Karpas-422 (cell line): Measurements from ENCODE around the gene KRT82. TPM values are rescaled to one million over a fixed set of nuclear protein-coding genes. Genes with fewer than 3 reads are reported as not detected.

ENCODE experiments used
- DNase-seq: peaks from one replicate; pipeline ENCODE4 v3.0.0-alpha.2; 2015
- H2AFZ ChIP-seq: fragments of 200-600 bp; sonication (generic); 2 replicates; pipeline ENCODE4 v1.6.1; 2014; ENCODE audit warnings: antibody characterized with exemption, low read length, mixed read lengths
- H3K27ac ChIP-seq: fragments of 200-600 bp; sonication (generic); 2 replicates; pipeline ENCODE4 v1.5.1; 2014; ENCODE audit warnings: mild to moderate bottlenecking, low read length, moderate library complexity
- H3K27me3 ChIP-seq: fragments of 200-600 bp; sonication (generic); 2 replicates; pipeline ENCODE4 v1.6.1; 2014; ENCODE audit warnings: low read length, mixed read lengths
- H3K36me3 ChIP-seq: fragments of 200-600 bp; sonication (generic); 2 replicates; pipeline ENCODE4 v1.6.1; 2014; ENCODE audit warnings: low read length, mixed read lengths; ENCODE audit not compliant: insufficient read depth
- H3K4me1 ChIP-seq: fragments of 200-600 bp; sonication (generic); 2 replicates; pipeline ENCODE4 v1.6.1; 2014; ENCODE audit warnings: mild to moderate bottlenecking, low read length, mixed read lengths
- H3K4me2 ChIP-seq: fragments of 200-600 bp; sonication (generic); 2 replicates; pipeline ENCODE4 v1.6.1; 2014; ENCODE audit warnings: low read length, low read depth, mild to moderate bottlenecking; ENCODE audit not compliant: poor library complexity, severe bottlenecking
- H3K4me3 ChIP-seq: fragments of 200-600 bp; sonication (generic); 2 replicates; pipeline ENCODE4 v1.5.1; 2014; ENCODE audit warnings: mild to moderate bottlenecking, antibody characterized with exemption, low read length, mixed read lengths
- H3K79me2 ChIP-seq: fragments of 200-600 bp; sonication (generic); 2 replicates; pipeline ENCODE4 v1.6.1; 2014; ENCODE audit warnings: mild to moderate bottlenecking, low read length, mixed read lengths
- H3K9ac ChIP-seq: fragments of 200-600 bp; sonication (generic); 2 replicates; pipeline ENCODE4 v1.6.0; 2014; ENCODE audit warnings: low read length
- H3K9me2 ChIP-seq: fragments of 200-600 bp; sonication (generic), shearing (Covaris generic); replicated peaks from 2 replicates; pipeline ENCODE4 v1.6.0; 2014; ENCODE audit warnings: mild to moderate bottlenecking, low read length, moderate library complexity; ENCODE audit not compliant: insufficient read depth
- H3K9me3 ChIP-seq: fragments of 300-700, 200-600 bp; sonication (generic); 2 replicates; pipeline ENCODE4 v1.6.1; 2014; ENCODE audit warnings: low read length, mixed read lengths
- H4K20me1 ChIP-seq: fragments of 200-600 bp; sonication (generic); 2 replicates; pipeline ENCODE4 v1.6.1; 2014; ENCODE audit warnings: mild to moderate bottlenecking, antibody characterized with exemption, low read length, low read depth; ENCODE audit not compliant: insufficient read depth
- total RNA-seq: library from RNA; depleted of rRNA; stranded (reverse); fragments of >200 nt; shearing (Covaris generic); gene quantifications from 2 replicates; pipeline ENCODE4 v1.2.3, GENCODE V29; 2014; ENCODE audit warnings: low replicate concordance

Gene KRT82
- total RNA-seq, 1 experiment from 2014 or later, result not detected

- Histone ChIP-seq H3K9ac (no peak overlapping the region), H3K79me2 (no peaks in the 10 kb centered on the region), H3K4me3 (no peak overlapping the region), H3K36me3 (no peaks in the 10 kb centered on the region), H3K9me2 (no peaks in the 10 kb centered on the region), H3K27ac (no peak overlapping the region), H2AFZ (no peak overlapping the region), H3K9me3 (no peaks in the 10 kb centered on the region), H3K4me2 (no peak overlapping the region), H4K20me1 (no peaks in the 10 kb centered on the region), H3K4me1 (no peaks in the 10 kb centered on the region), H3K27me3 (no peaks in the 10 kb centered on the region)
- no peak for DNase-seq
Measured at GRCh38 chr12:52433501-52434080, 27.5 kb upstream of the KRT82 start.

GRCh38 chr12:52432559-52433207 is 26.5 kb upstream of the KRT82 start:
- DNase-seq, result no peak
- Histone ChIP-seq H3K9me3 (no peaks in the 10 kb centered on the region), H3K9me2 (no peaks in the 10 kb centered on the region), H3K79me2 (no peaks in the 10 kb centered on the region), H3K36me3 (no peaks in the 10 kb centered on the region), H3K9ac (no peak overlapping the region), H4K20me1 (no peaks in the 10 kb centered on the region), H3K4me3 (no peak overlapping the region), H3K27ac (no peak overlapping the region), H3K4me2 (no peak overlapping the region), H3K27me3 (no peaks in the 10 kb centered on the region), H2AFZ (no peak overlapping the region), H3K4me1 (no peaks in the 10 kb centered on the region)

GRCh38 chr12:52428121-52428520 is 22.0 kb upstream of the KRT82 start:
- Histone ChIP-seq H3K9me2 (no peaks in the 10 kb centered on the region), H3K27me3 (no peaks in the 10 kb centered on the region), H2AFZ (no peak overlapping the region), H3K36me3 (no peaks in the 10 kb centered on the region), H3K79me2 (no peaks in the 10 kb centered on the region), H3K4me3 (no peak overlapping the region), H3K4me2 (no peak overlapping the region), H3K9me3 (no peaks in the 10 kb centered on the region), H3K27ac (no peak overlapping the region), H4K20me1 (no peaks in the 10 kb centered on the region), H3K9ac (no peak overlapping the region), H3K4me1 (no peaks in the 10 kb centered on the region)
- DNase-seq, result no peak

- Histone ChIP-seq H3K4me1 (no peaks in the 10 kb centered on the region), H3K4me2 (no peak overlapping the region), H3K36me3 (no peaks in the 10 kb centered on the region), H3K27ac (no peak overlapping the region), H3K4me3 (no peak overlapping the region), H3K9me3 (no peaks in the 10 kb centered on the region), H3K9me2 (no peaks in the 10 kb centered on the region), H2AFZ (no peak overlapping the region), H4K20me1 (no peaks in the 10 kb centered on the region), H3K27me3 (no peaks in the 10 kb centered on the region), H3K9ac (no peak overlapping the region), H3K79me2 (no peaks in the 10 kb centered on the region)
- DNase-seq, result no peak
Measured at GRCh38 chr12:52427083-52427482, 20.9 kb upstream of the KRT82 start.

GRCh38 chr12:52426034-52426433 is 19.9 kb upstream of the KRT82 start:
- no peak overlapping the region for H3K9ac ChIP-seq
- H3K27me3 ChIP-seq, result no peaks in the 10 kb centered on the region
- no peaks in the 10 kb centered on the region for H3K9me2 ChIP-seq
- no peaks in the 10 kb centered on the region for H3K4me1 ChIP-seq
- DNase-seq, result no peak
- no peaks in the 10 kb centered on the region for H3K79me2 ChIP-seq
- H3K27ac ChIP-seq, result no peak overlapping the region
- H3K4me3 ChIP-seq, result no peak overlapping the region
- no peak overlapping the region for H3K4me2 ChIP-seq
- H2AFZ ChIP-seq, result no peak overlapping the region
- no peaks in the 10 kb centered on the region for H3K36me3 ChIP-seq
- H3K9me3 ChIP-seq, result no peaks in the 10 kb centered on the region
- no peaks in the 10 kb centered on the region for H4K20me1 ChIP-seq

- no peak for DNase-seq
- Histone ChIP-seq H3K4me1 (no peaks in the 10 kb centered on the region), H3K36me3 (no peaks in the 10 kb centered on the region), H3K27me3 (no peaks in the 10 kb centered on the region), H3K4me3 (no peak overlapping the region), H3K27ac (no peak overlapping the region), H3K4me2 (no peak overlapping the region), H3K79me2 (no peaks in the 10 kb centered on the region), H3K9me3 (no peaks in the 10 kb centered on the region), H4K20me1 (no peaks in the 10 kb centered on the region), H3K9me2 (no peaks in the 10 kb centered on the region), H3K9ac (no peak overlapping the region), H2AFZ (no peak overlapping the region)
Measured at GRCh38 chr12:52425466-52425865, 19.3 kb upstream of the KRT82 start.

- H3K4me2 ChIP-seq, result no peak overlapping the region
- no peaks in the 10 kb centered on the region for H3K79me2 ChIP-seq
- H4K20me1 ChIP-seq, result no peaks in the 10 kb centered on the region
Measured at GRCh38 chr12:52423661-52424500, 17.7 kb upstream of the KRT82 start.

GRCh38 chr12:52423035-52423434 is 16.9 kb upstream of the KRT82 start:
- Histone ChIP-seq H3K9me3 (no peaks in the 10 kb centered on the region), H3K4me3 (no peak overlapping the region), H3K79me2 (no peaks in the 10 kb centered on the region), H3K9me2 (no peaks in the 10 kb centered on the region), H3K4me2 (no peak overlapping the region), H3K27ac (no peak overlapping the region), H3K9ac (no peak overlapping the region), H2AFZ (no peak overlapping the region), H3K27me3 (no peaks in the 10 kb centered on the region), H4K20me1 (no peaks in the 10 kb centered on the region), H3K36me3 (no peaks in the 10 kb centered on the region), H3K4me1 (no peaks in the 10 kb centered on the region)
- DNase-seq, result no peak

More at GRCh38 chr12:52423661-52424500, 17.7 kb upstream of the KRT82 start:
- H3K9me3 ChIP-seq, result no peaks in the 10 kb centered on the region
- DNase-seq, result no peak
- H3K9ac ChIP-seq, result no peak overlapping the region
- no peaks in the 10 kb centered on the region for H3K4me1 ChIP-seq
- no peaks in the 10 kb centered on the region for H3K27me3 ChIP-seq
- H3K4me3 ChIP-seq, result no peak overlapping the region
- no peaks in the 10 kb centered on the region for H3K9me2 ChIP-seq
- H3K27ac ChIP-seq, result no peak overlapping the region
- H2AFZ ChIP-seq, result no peak overlapping the region
- no peaks in the 10 kb centered on the region for H3K36me3 ChIP-seq
